NCI-H460 (cell line): ENCODE data around the gene WDR44. TPM values are rescaled to one million over a fixed set of nuclear protein-coding genes. Genes with fewer than 3 reads are reported as not detected.
"Not testable (repeated sequence)": the region's sequence is repeated elsewhere in the genome, so short reads cannot be mapped to it uniquely, and the experiment has no call there.

Experiments
- DNase-seq: peaks from one replicate; pipeline ENCODE4 v3.0.0-alpha.2; 2016; ENCODE audit warnings: low read depth; ENCODE audit errors: extremely low read depth
- polyA plus RNA-seq: library from polyadenylated mRNA; depleted of rRNA; stranded (reverse); fragments of >200 nt; gene quantifications from 2 replicates; pipeline ENCODE4 v1.2.3, GENCODE V29; 2014; cell fraction: nucleus; rRNA removed
- total RNA-seq: library from RNA; depleted of rRNA; stranded (reverse); fragments of >200 nt; shearing (Covaris generic); gene quantifications from 2 replicates; pipeline ENCODE4 v1.2.3, GENCODE V29; 2014; rRNA removed

WDR44 gene
- 18.0 and 21.7 TPM in 2 replicates for total RNA-seq
- 8.3 and 11.1 TPM in 2 replicates for polyA plus RNA-seq

DNA sequence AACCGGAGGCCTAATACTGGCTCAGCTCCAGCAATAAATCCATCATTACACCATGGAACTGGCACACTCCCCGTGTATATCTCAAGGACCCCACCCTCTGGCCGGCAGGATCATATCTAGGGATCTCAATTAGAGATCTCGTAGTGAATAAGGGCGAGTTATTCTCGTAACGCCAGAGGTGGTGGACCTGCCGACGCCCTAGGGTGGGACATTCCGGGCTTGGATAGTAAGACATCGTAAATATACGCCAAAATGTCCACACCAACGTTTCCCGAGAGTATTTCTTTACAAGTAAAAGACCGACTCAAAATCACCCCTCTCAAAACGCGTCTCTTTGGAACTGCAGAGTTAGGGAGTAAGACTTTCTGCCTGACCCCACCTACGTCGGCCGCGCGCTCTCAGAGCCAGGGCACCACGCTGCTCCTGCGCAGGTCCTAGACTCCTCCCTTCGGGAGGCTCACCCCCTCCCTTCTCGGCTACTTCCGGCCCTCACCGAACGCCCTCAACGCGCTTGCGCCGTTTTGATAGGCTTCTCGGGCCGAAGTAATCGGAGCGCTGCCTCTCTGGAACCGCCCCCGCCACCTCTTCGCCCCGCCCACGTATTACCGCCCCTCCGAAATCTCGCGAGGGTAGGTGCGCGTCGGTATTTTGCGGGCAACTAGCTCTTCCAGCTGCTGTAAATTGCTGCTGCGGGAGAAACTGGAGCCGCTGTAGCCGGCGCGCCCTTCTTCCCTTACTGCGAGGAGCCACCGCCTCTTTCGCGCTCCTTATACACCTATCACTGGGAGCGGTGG lies at the start of gene WDR44:
WDR44 (plus strand) TSS at position 643 of the 794 bp plus-strand sequence. CDS start 398 bp downstream, outside the sequence.
- peak; percentile 98 for DNase-seq

DNA sequence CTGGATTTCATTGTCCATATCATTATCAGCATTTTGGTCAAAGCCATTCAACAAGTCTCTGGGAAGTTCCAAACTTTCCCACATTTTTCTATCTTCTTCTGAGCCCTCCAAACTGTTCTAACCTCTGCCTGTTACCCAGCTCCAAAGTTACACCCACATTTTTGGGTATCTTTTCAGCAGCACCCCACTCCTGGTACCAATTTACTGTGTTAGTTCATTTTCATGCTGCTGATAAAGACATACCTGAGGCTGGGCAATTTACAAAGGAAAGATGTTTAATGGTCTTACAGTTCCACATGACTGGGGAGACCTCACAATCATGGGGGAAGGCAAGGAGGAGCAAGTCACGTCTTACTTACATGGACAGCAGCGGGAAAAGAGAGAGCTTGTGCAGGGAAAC lies 40.1 kb upstream of the WDR44 start:
- DNase-seq: not testable (repeated sequence)

- no peak for DNase-seq
These were observed 30.4 kb upstream of the WDR44 start for GRCh38 chrX:118315529-118315928.

- DNase-seq: no peak
These were observed 21.3 kb upstream of the WDR44 start for GRCh38 chrX:118324588-118324987.

- no peak for DNase-seq
These were observed 20.5 kb upstream of the WDR44 start for GRCh38 chrX:118325453-118325852.

- no peak for DNase-seq
These were observed 16.7 kb upstream of the WDR44 start for GRCh38 chrX:118329175-118329574.

DNA sequence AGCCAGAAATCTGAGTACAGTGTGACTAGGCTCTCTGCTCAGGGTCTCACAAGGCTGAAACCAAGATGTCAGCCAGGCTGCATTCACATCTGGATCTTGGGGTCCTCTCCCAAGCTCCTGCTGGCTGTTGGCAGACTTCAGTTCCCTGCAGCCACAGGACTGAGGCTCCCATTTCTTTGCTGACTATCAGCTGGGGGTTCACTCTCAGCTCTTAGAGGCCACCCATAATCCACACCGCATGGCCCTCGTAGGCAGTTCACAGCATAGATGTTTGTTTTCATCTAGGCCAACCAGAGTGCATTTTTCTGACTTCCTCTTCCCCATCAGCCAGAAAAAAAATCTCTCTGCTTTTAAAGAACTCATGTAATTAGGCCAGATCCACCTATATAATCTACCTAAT lies 8.2 kb upstream of the WDR44 start:
- no peak for DNase-seq

GRCh38 chrX:118338930-118339329 lies 7.0 kb upstream of the WDR44 start:
- DNase-seq: no peak

GRCh38 chrX:118345045-118345463 lies 852 bp upstream of the WDR44 start:
- DNase-seq: peak; percentile 90

DNA sequence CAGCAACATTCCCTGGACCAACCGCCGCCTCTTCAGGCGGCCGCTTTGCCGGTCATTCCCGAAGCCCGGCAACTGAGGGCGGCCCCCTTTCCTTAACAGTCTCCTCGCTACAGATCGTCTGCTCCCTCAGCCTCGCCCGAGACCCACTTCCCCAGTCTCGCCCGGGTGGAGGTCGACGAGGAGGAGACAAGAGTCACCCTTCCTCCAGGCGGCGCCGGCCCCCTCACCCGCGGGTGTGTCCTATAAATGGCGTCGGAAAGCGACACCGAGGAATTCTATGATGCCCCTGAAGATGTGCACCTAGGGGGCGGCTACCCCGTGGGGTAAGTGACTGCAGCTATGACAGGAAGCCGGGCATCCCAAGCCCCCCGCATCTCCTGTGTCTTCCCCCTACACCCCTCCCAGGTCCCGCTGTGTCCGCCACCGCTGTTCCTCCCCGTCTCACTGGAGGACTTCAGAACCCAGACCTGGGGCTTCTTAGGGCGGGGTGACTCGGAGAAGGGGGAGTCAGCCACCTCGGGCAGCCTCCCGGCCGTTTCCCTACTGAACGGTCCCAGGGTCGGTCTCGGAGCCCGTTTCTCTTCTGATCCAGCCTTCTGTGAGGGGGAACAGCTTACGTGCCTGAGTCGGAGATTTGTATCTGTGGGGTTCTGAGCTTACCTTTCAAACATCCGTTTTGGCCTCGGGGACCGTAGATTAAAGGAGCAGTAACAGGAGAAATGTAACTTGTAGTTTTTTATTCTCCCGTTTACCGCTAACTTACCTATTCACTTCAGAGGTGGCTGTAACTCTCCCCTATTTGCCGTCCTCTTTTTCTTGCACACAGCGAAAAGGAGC lies 570 bp downstream of the WDR44 start:
- DNase-seq: peak; percentile 29

GRCh38 chrX:118347131-118347530 lies 1.2 kb downstream of the WDR44 start:
- DNase-seq: peak; percentile 14

DNA sequence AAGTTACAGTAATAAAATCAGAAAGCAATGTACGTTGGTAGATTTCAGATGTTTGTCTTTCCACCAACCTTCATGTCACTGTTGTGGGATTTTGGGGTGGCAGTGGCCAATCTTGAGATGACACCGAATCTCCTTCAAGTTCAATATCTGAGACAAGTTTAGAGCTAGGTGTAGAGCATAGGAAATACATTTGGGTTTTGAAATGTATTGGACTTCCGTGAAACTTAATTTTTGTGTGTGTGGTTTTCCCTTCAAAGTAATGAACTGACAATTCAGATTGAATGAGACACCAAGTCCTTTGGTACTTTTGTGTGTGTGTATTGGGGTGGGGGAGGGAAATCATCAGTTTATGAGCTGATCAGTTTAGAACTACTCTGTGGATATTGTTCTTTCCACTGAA lies 1.8 kb downstream of the WDR44 start:
- no peak for DNase-seq

DNA sequence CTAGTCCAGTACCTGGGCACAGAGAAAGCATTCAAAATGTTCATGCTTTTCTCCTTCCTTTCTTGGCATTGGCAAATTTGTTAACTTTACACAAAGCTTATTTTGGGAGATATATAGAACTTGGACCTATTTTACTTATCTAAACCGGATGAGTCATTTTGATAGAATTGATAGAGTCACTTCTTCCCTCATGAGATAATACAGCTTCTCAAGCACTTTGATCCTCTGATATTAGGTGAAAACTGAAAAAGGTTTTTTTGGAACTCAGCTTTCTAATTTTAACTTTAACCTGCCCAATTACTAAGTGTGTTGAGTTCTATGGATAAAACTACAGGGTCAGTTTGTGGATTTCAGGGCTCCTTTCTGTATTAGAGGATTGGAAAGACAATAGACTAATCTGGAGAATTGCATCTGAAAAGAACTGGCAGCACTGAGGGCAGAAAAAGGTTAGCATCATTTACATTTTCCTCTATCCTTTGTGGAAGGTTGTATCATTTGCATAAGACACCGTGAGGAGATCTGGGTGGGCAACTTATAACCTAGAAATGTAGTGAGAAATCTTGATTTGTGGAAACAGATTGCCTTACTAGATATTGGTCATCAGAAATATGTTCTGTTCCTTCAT lies 2.4 kb downstream of the WDR44 start:
- no peak for DNase-seq

DNA sequence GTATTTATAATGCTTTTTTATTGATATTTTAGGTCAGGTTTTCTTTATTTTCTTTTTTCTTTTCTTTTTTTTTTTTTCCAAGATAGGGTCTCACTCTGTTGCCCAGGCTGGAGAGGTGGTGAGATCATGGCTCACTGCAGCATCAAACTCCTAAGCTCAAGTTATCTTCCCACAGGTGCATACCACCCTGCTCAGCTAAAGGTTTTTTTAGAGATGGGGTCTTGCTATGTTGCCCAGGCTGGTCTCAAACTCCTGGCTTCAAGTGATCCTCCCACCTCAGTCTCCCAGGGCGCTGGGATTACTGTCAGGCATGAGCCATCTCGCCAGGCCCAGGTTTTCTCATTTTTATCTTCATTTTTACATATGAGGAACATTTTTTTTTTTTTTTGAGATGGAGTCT lies 3.3 kb downstream of the WDR44 start:
- no peak for DNase-seq

DNA sequence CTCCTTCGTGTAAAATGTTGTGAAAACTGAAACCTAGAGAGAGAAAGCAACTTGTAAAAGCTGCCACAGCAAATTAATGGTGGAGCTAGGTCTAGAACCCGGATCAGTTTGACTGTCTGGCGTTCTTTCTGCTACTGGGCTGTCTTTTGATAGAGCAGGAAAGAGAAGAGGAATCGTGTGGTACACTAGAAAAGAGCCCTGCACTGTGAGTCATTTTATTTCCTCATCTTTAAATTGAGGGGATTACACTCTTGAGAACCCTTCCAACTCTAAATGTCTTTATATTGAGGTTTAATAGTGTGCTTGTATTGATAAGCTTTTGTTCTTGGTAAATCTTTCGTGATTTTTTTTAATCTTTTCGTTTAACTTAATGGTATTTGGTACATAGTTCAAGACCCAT lies 4.3 kb downstream of the WDR44 start:
- DNase-seq: no peak

DNA sequence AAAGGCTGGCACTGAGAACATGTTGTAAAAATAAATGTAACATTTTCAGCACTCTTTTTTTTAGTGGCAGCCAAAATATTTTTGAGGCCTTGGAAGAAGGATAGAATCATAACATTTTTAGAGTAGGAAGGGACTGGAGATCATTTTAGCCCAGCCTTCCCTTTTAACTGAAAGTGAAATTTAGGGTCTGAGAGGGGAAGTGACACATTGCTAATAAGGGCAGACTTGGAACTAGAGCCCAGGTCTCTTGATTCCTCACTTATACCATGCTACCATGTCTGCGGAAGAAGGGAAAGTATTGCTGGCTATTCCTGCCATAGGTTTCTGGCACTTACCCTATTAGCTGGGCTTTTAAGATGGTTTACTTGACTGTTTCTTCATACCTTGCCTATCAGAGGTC lies 4.8 kb downstream of the WDR44 start:
- DNase-seq: no peak

GRCh38 chrX:118352566-118352965 lies 6.7 kb downstream of the WDR44 start:
- no peak for DNase-seq

GRCh38 chrX:118353081-118353850 lies 7.4 kb downstream of the WDR44 start:
- no peak for DNase-seq

DNA sequence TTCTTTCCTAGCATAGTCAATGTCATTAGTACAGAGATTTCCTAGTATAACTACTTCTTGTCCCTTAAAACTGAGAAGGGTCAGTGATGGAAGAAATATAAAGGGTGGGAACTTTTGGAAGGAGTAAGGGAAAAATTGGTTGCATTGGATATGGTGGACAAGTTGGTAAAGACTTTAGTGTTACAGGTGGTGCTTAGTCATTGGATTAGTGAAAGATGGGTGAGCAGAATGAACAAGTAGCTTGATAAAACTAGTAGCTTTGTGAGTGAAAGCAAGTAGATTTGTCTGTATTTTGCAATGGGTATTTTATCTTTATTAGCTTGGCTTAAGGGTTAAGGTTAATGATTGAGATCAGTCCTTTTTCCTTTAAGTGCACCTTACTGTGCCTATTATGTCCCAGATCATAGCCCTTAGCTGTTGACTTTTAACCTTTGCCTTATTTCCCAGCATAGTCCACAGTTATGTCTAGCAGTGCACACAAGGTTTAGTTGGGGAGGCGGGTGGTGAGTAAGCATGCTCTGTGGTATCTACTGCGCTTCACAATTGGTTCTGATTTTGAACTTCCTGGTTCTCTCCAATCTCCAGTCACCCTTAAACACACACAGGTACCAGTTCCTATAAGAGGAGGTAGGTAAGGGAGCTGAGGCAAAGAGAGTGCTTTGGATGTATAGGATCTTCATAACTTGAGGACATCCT lies 9.5 kb downstream of the WDR44 start:
- DNase-seq: no peak

- no peak for DNase-seq
These were observed 10.3 kb downstream of the WDR44 start for GRCh38 chrX:118356154-118356701.
